Measurements from ENCODE around the gene LRP1. TPM values are rescaled to one million over a fixed set of nuclear protein-coding genes. Genes with fewer than 3 reads are reported as not detected.

Gene LRP1
- total and polyA plus RNA-seq, 2 of the 13 experiments (the other 11 are each of a cell fraction or from before 2014, with no cell fraction given), result 14.7 to 30.8 TPM

- TF ChIP-seq, protein P1, sequence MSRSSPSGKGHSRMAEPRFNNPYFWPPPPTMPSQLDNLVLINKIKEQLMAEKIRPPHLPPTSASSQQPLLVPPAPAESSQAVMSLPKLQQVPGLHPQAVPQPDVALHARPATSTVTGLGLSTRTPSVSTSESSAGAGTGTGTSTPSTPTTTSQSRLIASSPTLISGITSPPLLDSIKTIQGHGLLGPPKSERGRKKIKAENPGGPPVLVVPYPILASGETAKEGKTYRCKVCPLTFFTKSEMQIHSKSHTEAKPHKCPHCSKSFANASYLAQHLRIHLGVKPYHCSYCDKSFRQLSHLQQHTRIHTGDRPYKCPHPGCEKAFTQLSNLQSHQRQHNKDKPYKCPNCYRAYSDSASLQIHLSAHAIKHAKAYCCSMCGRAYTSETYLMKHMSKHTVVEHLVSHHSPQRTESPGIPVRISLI (CRISPR knock-in tag; IDR thresholded peaks at IDR 0.05; ENCODE audit: borderline replicate concordance), result no peak
- no peak for TF ChIP-seq SP1 (IDR thresholded peaks at IDR 0.05)
- peak; percentile 75 for TF ChIP-seq SP1 (CRISPR knock-in tag; IDR thresholded peaks at IDR 0.05)
- TF ChIP-seq YY1 (IDR thresholded peaks at IDR 0.05; ENCODE audit: insufficient read depth, insufficient replicate concordance, low read depth, low read length), result peak; percentile 79
- no peak for TF ChIP-seq SNAPC5 (CRISPR knock-in tag; IDR thresholded peaks at IDR 0.05; ENCODE audit: borderline replicate concordance)
- TF ChIP-seq ZNF232 (CRISPR knock-in tag; IDR thresholded peaks at IDR 0.05; ENCODE audit: borderline replicate concordance), result 0 out of 2 replicates have a peak, but pooled peaks have one; percentile 23
- TF ChIP-seq ZEB1 (IDR thresholded peaks at IDR 0.05; ENCODE audit: insufficient replicate concordance, low read depth), result no peak
- no peak; the same call in 1 of the 2 replicates for TF ChIP-seq JUNB (CRISPR knock-in tag; IDR thresholded peaks at IDR 0.05; ENCODE audit: borderline replicate concordance)
- peak; percentile 80 for TF ChIP-seq CEBPZ (IDR thresholded peaks at IDR 0.05; ENCODE audit: low read length)
- TF ChIP-seq ZNF44 (CRISPR knock-in tag; IDR thresholded peaks at IDR 0.05), result 0 out of 2 replicates have a peak, but pooled peaks have one; percentile 47
- TF ChIP-seq FOXP4 (CRISPR knock-in tag; IDR thresholded peaks at IDR 0.05), result 0 out of 2 replicates have a peak, but pooled peaks have one; percentile 16
- TF ChIP-seq ZNF746 (CRISPR knock-in tag; IDR thresholded peaks at IDR 0.05), result no peak; the same call in 1 of the 2 replicates
- TF ChIP-seq ZNF180 (CRISPR knock-in tag; IDR thresholded peaks at IDR 0.05; ENCODE audit: borderline replicate concordance, low read depth), result no peak
- TF ChIP-seq THAP11 (CRISPR knock-in tag; IDR thresholded peaks at IDR 0.05), result peak; percentile 85
- peak; percentile 79 for TF ChIP-seq CREB1 (IDR thresholded peaks at IDR 0.05)
- TF ChIP-seq CREB1 (CRISPR knock-in tag; IDR thresholded peaks at IDR 0.05), result peak; percentile 91
- TF ChIP-seq IKZF5 (CRISPR knock-in tag; IDR thresholded peaks at IDR 0.05), result peak; percentile 77; the same call in 1 of the 2 replicates
- no peak for TF ChIP-seq ZNF644 (CRISPR knock-in tag; IDR thresholded peaks at IDR 0.05; ENCODE audit: low read depth)
Observed at GRCh38 chr12:57078519-57079404, 49.5 kb upstream of the LRP1 start, which contains the start of gene NEMP1 (continued).

Measured in HepG2 (cell line).